ENCODE data around the gene LDLR. TPM values are rescaled to one million over a fixed set of nuclear protein-coding genes. Genes with fewer than 3 reads are reported as not detected.

Gene LDLR
- total RNA-seq (2022; extraction: Qiagen RNA extraction; ENCODE audit: low read depth), result 27.3 to 36.5 TPM (median 31.2 TPM) in 5 replicates

DNA sequence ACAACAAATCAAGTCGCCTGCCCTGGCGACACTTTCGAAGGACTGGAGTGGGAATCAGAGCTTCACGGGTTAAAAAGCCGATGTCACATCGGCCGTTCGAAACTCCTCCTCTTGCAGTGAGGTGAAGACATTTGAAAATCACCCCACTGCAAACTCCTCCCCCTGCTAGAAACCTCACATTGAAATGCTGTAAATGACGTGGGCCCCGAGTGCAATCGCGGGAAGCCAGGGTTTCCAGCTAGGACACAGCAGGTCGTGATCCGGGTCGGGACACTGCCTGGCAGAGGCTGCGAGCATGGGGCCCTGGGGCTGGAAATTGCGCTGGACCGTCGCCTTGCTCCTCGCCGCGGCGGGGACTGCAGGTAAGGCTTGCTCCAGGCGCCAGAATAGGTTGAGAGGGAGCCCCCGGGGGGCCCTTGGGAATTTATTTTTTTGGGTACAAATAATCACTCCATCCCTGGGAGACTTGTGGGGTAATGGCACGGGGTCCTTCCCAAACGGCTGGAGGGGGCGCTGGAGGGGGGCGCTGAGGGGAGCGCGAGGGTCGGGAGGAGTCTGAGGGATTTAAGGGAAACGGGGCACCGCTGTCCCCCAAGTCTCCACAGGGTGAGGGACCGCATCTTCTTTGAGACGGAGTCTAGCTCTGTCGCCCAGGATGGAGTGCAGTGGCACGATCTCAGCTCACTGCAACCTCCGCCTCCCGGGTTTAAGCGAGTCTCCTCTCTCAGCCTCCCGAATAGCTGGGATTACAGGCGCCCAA is at the start of gene LDLR:
Gene LDLR, plus strand, starts transcription at position 210 of the 760 bp plus-strand sequence. Its CDS starts 86 bp downstream, at position 296.

DNA sequence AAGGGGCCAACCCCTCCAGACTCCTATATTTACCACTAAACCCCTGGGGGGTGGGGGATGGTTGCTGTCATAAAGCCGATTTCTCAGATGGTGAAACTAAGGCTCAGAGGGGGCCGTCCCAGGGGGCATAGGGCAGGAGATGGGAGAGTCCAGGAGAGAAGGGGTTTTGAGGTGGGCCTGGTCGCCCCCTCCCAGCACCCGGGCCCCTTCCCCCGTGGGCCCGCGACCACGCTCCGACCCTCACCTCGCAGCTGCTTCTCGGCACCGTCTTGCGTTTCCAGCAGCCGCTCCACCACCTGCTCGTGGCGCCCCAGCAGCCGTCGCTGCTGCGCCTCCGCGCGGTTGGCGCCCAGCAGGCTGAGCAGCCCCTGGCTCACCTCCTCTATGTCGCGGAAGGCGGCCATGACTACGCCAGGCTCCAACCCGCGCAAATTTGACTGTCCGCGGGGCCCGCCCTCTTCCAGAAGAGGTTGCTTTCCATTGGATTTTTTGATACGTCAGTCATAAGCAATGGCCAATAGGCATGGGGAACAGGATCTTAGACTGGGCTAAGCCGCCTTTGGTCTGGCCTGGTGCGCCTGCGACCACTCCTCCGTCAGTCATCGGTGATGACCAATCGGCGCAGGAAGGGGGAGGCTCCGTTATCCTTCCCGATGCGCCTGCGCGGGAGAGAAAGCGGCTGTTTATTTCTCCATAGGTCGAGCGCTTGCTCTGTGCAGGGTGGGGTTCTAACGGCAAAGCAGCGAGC is 66.3 kb downstream of the LDLR start, which contains the start of gene SPC24:
Gene SPC24, minus strand, starts transcription at position 410 of the 748 bp plus-strand sequence. Its CDS starts 6 bp downstream, at position 404.

Other genes starting within 250 kb of the LDLR start
- gene C19orf38, start 241.0 kb upstream of the LDLR start, total RNA-seq (2022; extraction: Qiagen RNA extraction; ENCODE audit: low read depth), result 0.15 to 0.26 TPM (median 0.22 TPM) in 4 of 5 replicates, not detected in the other
- gene CARM1, start 217.9 kb upstream of the LDLR start, total RNA-seq (2022; extraction: Qiagen RNA extraction; ENCODE audit: low read depth), result 38.1 to 50.6 TPM (median 47.4 TPM) in 5 replicates
- 19.3 to 21.7 TPM (median 19.6 TPM) in 5 replicates for gene YIPF2, start 160.8 kb upstream of the LDLR start, total RNA-seq (2022; extraction: Qiagen RNA extraction; ENCODE audit: low read depth)
- 10.9 to 19.2 TPM (median 18.0 TPM) in 5 replicates for gene TIMM29, start 160.7 kb upstream of the LDLR start, total RNA-seq (2022; extraction: Qiagen RNA extraction; ENCODE audit: low read depth)
- gene SMARCA4, start 128.4 kb upstream of the LDLR start, total RNA-seq (2022; extraction: Qiagen RNA extraction; ENCODE audit: low read depth), result 7.7 to 13.0 TPM (median 10.6 TPM) in 5 replicates
- gene SPC24, start 66.3 kb downstream of the LDLR start, total RNA-seq (2022; extraction: Qiagen RNA extraction; ENCODE audit: low read depth), result 9.8 to 13.8 TPM (median 12.4 TPM) in 5 replicates
- 26.5 to 40.8 TPM (median 35.1 TPM) in 5 replicates for gene KANK2, start 108.1 kb downstream of the LDLR start, total RNA-seq (2022; extraction: Qiagen RNA extraction; ENCODE audit: low read depth)
- gene ANGPTL8, start 150.2 kb downstream of the LDLR start, total RNA-seq (2022; extraction: Qiagen RNA extraction; ENCODE audit: low read depth), result not detected in 5 replicates
- gene DOCK6, start 173.1 kb downstream of the LDLR start, total RNA-seq (2022; extraction: Qiagen RNA extraction; ENCODE audit: low read depth), result 7.9 to 10.9 TPM (median 8.3 TPM) in 5 replicates
- gene TSPAN16, start 206.7 kb downstream of the LDLR start, total RNA-seq (2022; extraction: Qiagen RNA extraction; ENCODE audit: low read depth), result not detected in 5 replicates

All from A549 treated with CpdA at 1 μM for 4 hours (cell line).